Glutamatergic neuron (in vitro differentiated cells): Measurements from ENCODE around the gene HNMT. TPM values are rescaled to one million over a fixed set of nuclear protein-coding genes. Genes with fewer than 3 reads are reported as not detected.

Source experiments
- DNase-seq: peaks from one replicate; pipeline ENCODE4 v3.0.0; 2022
- H3K27ac Mint-ChIP-seq: one replicate; pipeline ENCODE4 v1.8.0; 2020; ENCODE audit warnings: mild to moderate bottlenecking, mixed read lengths, inconsistent platforms; ENCODE audit not compliant: unreplicated experiment
- H3K27me3 Mint-ChIP-seq: one replicate; pipeline ENCODE4 v1.8.0; 2020; ENCODE audit warnings: mild to moderate bottlenecking, moderate library complexity, mixed read lengths, inconsistent platforms; ENCODE audit not compliant: unreplicated experiment
- H3K36me3 Mint-ChIP-seq: one replicate; pipeline ENCODE4 v1.8.0; 2020; ENCODE audit warnings: mild to moderate bottlenecking, mixed read lengths, inconsistent platforms; ENCODE audit not compliant: unreplicated experiment
- H3K4me1 Mint-ChIP-seq: one replicate; pipeline ENCODE4 v1.8.0; 2020; ENCODE audit warnings: mild to moderate bottlenecking, low read depth, mixed read lengths, inconsistent platforms; ENCODE audit not compliant: unreplicated experiment
- H3K4me3 Mint-ChIP-seq: one replicate; pipeline ENCODE4 v1.8.0; 2020; ENCODE audit warnings: mild to moderate bottlenecking, mixed read lengths, inconsistent platforms; ENCODE audit not compliant: unreplicated experiment
- H3K9me3 Mint-ChIP-seq: one replicate; pipeline ENCODE4 v1.8.0; 2020; ENCODE audit warnings: mild to moderate bottlenecking, moderate library complexity, mixed read lengths, inconsistent platforms; ENCODE audit not compliant: unreplicated experiment
- CTCF ChIP-seq: fragments of 200-600 bp; sonication (generic); IDR thresholded peaks from one replicate; pipeline ENCODE4 v1.5.0; 2021; ENCODE audit not compliant: partially characterized antibody, unreplicated experiment
- total RNA-seq: library from RNA; stranded (reverse); fragmentation: NEBNext Ultra II Directional; extraction: Animal tissue kit (Norgen Biotek cat#: 25700); gene quantifications from one replicate; pipeline ENCODE4 v1.2.1, GENCODE V29; 2021; ENCODE audit not compliant: unreplicated experiment

Gene HNMT
- total RNA-seq, 1 donor from 2014 or later = not detected

- Mint-ChIP-seq H3K27ac (peak overlapping the region; percentile 57), H3K27me3 (peaks cover 2% of the 10 kb centered on the region)
- no peak for DNase-seq
These were observed 45.3 kb downstream of the HNMT start for GRCh38 chr2:138009622-138010021.

DNA sequence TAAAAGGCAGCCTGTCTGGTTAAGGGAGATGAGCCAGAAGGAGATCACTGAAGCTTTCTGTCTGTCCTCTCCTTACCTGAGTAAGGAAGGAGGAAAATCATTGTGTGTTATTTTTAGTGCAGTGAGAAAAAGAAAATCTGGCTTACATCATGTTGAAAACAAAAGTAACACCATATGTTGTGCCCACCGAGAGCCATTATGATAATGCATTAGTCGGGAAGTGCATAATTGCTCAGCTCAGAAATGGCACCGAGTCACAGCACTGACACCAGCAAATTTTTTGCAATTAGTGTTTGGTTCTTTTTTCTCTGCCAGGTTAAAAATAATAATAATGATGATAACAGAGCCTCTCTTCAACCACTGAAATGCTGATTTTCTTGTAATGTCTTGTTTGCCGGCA is 46.6 kb downstream of the HNMT start:
- Mint-ChIP-seq H3K4me3 (peak overlapping the region; percentile 66), H3K36me3 (no peaks in the 10 kb centered on the region), H3K4me1 (peaks cover 22% of the 10 kb centered on the region), H3K27me3 (peaks cover 2% of the 10 kb centered on the region), H3K9me3 (no peaks in the 10 kb centered on the region), H3K27ac (peak overlapping the region; percentile 89)
- TF ChIP-seq CTCF = no peak
- no peak for DNase-seq

More at GRCh38 chr2:138009622-138010021, 45.3 kb downstream of the HNMT start:
- H3K4me3 Mint-ChIP-seq = no peak overlapping the region
- peaks cover 25% of the 10 kb centered on the region for H3K4me1 Mint-ChIP-seq
- H3K36me3 Mint-ChIP-seq = no peaks in the 10 kb centered on the region
- no peak for TF ChIP-seq CTCF
- no peaks in the 10 kb centered on the region for H3K9me3 Mint-ChIP-seq

GRCh38 chr2:138012082-138012481 is 47.8 kb downstream of the HNMT start:
- DNase-seq = no peak
- H3K27me3 Mint-ChIP-seq = peaks cover 2% of the 10 kb centered on the region
- no peaks in the 10 kb centered on the region for H3K36me3 Mint-ChIP-seq
- peaks cover 22% of the 10 kb centered on the region for H3K4me1 Mint-ChIP-seq
- H3K9me3 Mint-ChIP-seq = no peaks in the 10 kb centered on the region
- no peak overlapping the region for H3K27ac Mint-ChIP-seq
- no peak overlapping the region for H3K4me3 Mint-ChIP-seq
- no peak for TF ChIP-seq CTCF

DNA sequence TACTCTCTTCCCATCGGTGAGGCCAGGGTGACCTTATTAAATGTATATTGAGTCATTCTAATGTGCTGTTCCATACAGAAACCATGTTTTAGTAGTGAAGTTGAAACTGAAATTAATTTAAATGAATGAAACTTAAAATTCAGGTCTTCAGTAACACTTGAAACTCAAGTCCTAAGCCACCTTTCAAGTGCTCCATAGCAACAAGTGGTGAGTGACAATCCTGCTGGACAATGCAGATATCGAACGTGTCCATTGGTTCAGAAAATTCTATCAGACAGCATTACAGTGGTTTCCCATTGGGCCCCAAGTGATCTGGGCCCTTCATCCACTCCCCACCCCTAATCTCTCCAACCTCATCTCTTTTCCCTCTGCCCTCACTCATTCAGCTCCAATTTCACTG is 48.7 kb downstream of the HNMT start:
- Mint-ChIP-seq H3K27ac (no peak overlapping the region), H3K9me3 (no peaks in the 10 kb centered on the region), H3K27me3 (peaks cover 2% of the 10 kb centered on the region), H3K36me3 (no peaks in the 10 kb centered on the region), H3K4me3 (no peak overlapping the region), H3K4me1 (peaks cover 22% of the 10 kb centered on the region)
- TF ChIP-seq CTCF = no peak
- DNase-seq = no peak

DNA sequence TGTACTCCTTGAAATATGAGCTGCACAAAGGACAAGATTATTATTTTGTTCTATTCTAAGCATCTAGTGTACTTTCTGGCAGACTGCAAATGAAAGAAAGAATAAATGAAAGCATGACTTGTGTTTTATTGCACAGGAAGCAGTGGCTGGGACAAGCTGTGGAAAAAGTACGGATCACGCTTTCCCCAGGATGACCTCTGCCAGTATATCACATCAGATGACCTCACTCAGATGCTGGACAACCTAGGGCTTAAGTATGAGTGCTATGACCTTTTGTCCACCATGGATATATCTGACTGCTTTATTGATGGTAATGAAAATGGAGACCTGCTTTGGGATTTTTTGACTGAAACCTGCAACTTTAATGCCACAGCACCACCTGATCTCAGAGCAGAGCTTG is 49.4 kb downstream of the HNMT start:
- Mint-ChIP-seq H3K27me3 (peaks cover 2% of the 10 kb centered on the region), H3K27ac (no peak overlapping the region), H3K36me3 (no peaks in the 10 kb centered on the region), H3K9me3 (no peaks in the 10 kb centered on the region), H3K4me1 (peaks cover 20% of the 10 kb centered on the region), H3K4me3 (no peak overlapping the region)
- no peak for DNase-seq
- no peak for TF ChIP-seq CTCF
